Islet of Langerhans (tissue), 1 donor: ENCODE results near the gene IGLON5.

Experiments
- FAIRE-seq: peaks from one replicate; lab custom pipeline; 2011; peaks lifted over from hg19 to GRCh38; lab: Jason Lieb, UNC

The IGLON5 gene

GRCh38 chr19:51339313-51339686, 27.9 kb downstream of the IGLON5 start:
- no peak for FAIRE-seq

GRCh38 chr19:51339687-51340656, 28.5 kb downstream of the IGLON5 start:
- no peak for FAIRE-seq

- FAIRE-seq = no peak
Observed at GRCh38 chr19:51341066-51341465, 29.6 kb downstream of the IGLON5 start.

GRCh38 chr19:51341976-51342580, 30.6 kb downstream of the IGLON5 start, which contains the start of gene VSIG10L:
Gene VSIG10L, minus strand, starts transcription at chr19:51342139. Its CDS starts 15 bp downstream, at chr19:51342124.
- FAIRE-seq = no peak

- no peak for FAIRE-seq
Observed at GRCh38 chr19:51342631-51343569, 31.5 kb downstream of the IGLON5 start.

GRCh38 chr19:51345076-51345620, 33.7 kb downstream of the IGLON5 start:
- no peak for FAIRE-seq

- no peak for FAIRE-seq
Observed at GRCh38 chr19:51346742-51347141, 35.3 kb downstream of the IGLON5 start.

- FAIRE-seq = no peak
Observed at GRCh38 chr19:51347209-51347928, 35.9 kb downstream of the IGLON5 start.

- no peak for FAIRE-seq
Observed at GRCh38 chr19:51351266-51351990, 40.0 kb downstream of the IGLON5 start.

GRCh38 chr19:51352783-51353360, 41.4 kb downstream of the IGLON5 start:
- no peak for FAIRE-seq

GRCh38 chr19:51354103-51354741, 42.8 kb downstream of the IGLON5 start:
- FAIRE-seq = no peak

GRCh38 chr19:51354742-51355148, 43.3 kb downstream of the IGLON5 start:
- FAIRE-seq = no peak

- no peak for FAIRE-seq
Observed at GRCh38 chr19:51356159-51356801, 44.8 kb downstream of the IGLON5 start.

- FAIRE-seq = no peak
Observed at GRCh38 chr19:51357952-51358351, 46.5 kb downstream of the IGLON5 start.

GRCh38 chr19:51359294-51359693, 47.9 kb downstream of the IGLON5 start:
- FAIRE-seq = no peak

GRCh38 chr19:51361239-51361638, 49.8 kb downstream of the IGLON5 start:
- FAIRE-seq = no peak

GRCh38 chr19:51364200-51365106, 53.0 kb downstream of the IGLON5 start:
- FAIRE-seq = no peak
